Nephron progenitor cell (in vitro differentiated cells): ENCODE measurements around the gene FGD6.
A peak's percentile ranks its signal among the peaks of the same experiment; 100 is the strongest.

ENCODE experiments used
- DNase-seq: peaks from one replicate; pipeline ENCODE4 v3.0.0; 2021
- H3K27ac Mint-ChIP-seq: 2 replicates; pipeline ENCODE4 v1.8.0; 2021; ENCODE audit warnings: mild to moderate bottlenecking, moderate library complexity, mixed read lengths
- H3K27me3 Mint-ChIP-seq: 2 replicates; pipeline ENCODE4 v1.8.0; 2021; ENCODE audit warnings: mild to moderate bottlenecking, low read depth, mixed read lengths; ENCODE audit not compliant: poor library complexity
- H3K36me3 Mint-ChIP-seq: 2 replicates; pipeline ENCODE4 v1.8.0; 2021; ENCODE audit warnings: low read depth, mixed read lengths
- H3K4me1 Mint-ChIP-seq: 2 replicates; pipeline ENCODE4 v1.8.0; 2021; ENCODE audit warnings: mixed read lengths
- H3K4me3 Mint-ChIP-seq: 2 replicates; pipeline ENCODE4 v1.8.0; 2021; ENCODE audit warnings: mild to moderate bottlenecking, moderate library complexity, mixed read lengths
- H3K9me3 Mint-ChIP-seq: 2 replicates; pipeline ENCODE4 v1.8.0; 2021; ENCODE audit warnings: mild to moderate bottlenecking, moderate library complexity, mixed read lengths
- TF ChIP-seq, protein P1 (sequence below): fragments of 200-600 bp; sonication (generic); IDR thresholded peaks from 2 replicates; pipeline ENCODE4 v1.5.0; 2021; ENCODE audit warnings: antibody characterized with exemption

Gene FGD6

DNA sequence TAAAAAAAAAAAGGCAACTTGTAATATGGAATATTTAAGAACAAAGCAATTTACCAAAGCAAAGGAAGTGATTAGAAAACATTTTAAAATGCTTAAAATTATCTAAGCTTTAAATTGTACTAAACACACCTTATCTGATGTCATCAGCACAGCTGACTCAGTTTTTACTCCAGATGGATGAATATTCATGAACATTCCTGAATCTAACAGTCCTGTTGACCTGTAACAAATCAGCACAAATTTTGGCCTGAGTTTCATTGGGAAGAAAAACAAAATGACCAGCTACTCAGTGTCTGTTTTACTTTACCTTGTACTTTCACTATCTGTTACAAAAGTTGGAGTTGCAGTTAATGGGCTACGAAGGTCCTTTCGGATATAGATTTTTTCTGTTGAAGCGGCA is 159.8 kb downstream of the FGD6 start:
- no peak for DNase-seq
- Mint-ChIP-seq H3K27ac (peak overlapping the region; percentile 12), H3K4me3 (no peak overlapping the region), H3K36me3 (peaks cover 42% of the 10 kb centered on the region), H3K4me1 (no peaks in the 10 kb centered on the region), H3K27me3 (no peaks in the 10 kb centered on the region), H3K9me3 (no peaks in the 10 kb centered on the region)
- TF ChIP-seq, protein P1, sequence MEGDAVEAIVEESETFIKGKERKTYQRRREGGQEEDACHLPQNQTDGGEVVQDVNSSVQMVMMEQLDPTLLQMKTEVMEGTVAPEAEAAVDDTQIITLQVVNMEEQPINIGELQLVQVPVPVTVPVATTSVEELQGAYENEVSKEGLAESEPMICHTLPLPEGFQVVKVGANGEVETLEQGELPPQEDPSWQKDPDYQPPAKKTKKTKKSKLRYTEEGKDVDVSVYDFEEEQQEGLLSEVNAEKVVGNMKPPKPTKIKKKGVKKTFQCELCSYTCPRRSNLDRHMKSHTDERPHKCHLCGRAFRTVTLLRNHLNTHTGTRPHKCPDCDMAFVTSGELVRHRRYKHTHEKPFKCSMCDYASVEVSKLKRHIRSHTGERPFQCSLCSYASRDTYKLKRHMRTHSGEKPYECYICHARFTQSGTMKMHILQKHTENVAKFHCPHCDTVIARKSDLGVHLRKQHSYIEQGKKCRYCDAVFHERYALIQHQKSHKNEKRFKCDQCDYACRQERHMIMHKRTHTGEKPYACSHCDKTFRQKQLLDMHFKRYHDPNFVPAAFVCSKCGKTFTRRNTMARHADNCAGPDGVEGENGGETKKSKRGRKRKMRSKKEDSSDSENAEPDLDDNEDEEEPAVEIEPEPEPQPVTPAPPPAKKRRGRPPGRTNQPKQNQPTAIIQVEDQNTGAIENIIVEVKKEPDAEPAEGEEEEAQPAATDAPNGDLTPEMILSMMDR: no peak

- no peaks in the 10 kb centered on the region for H3K27me3 Mint-ChIP-seq
- no peak for DNase-seq
- TF ChIP-seq, protein P1: no peak
- no peak overlapping the region for H3K4me3 Mint-ChIP-seq
- no peaks in the 10 kb centered on the region for H3K4me1 Mint-ChIP-seq
- H3K27ac Mint-ChIP-seq: no peak overlapping the region
- H3K9me3 Mint-ChIP-seq: no peaks in the 10 kb centered on the region
- peaks cover 38% of the 10 kb centered on the region for H3K36me3 Mint-ChIP-seq
These were observed 162.2 kb downstream of the FGD6 start for GRCh38 chr12:95055057-95055456.

- no peak overlapping the region for H3K4me3 Mint-ChIP-seq
- TF ChIP-seq, protein P1: no peak
- H3K27me3 Mint-ChIP-seq: no peaks in the 10 kb centered on the region
- H3K4me1 Mint-ChIP-seq: no peaks in the 10 kb centered on the region
- no peaks in the 10 kb centered on the region for H3K9me3 Mint-ChIP-seq
- DNase-seq: no peak
- H3K36me3 Mint-ChIP-seq: peaks cover 38% of the 10 kb centered on the region
- no peak overlapping the region for H3K27ac Mint-ChIP-seq
These were observed 163.1 kb downstream of the FGD6 start for GRCh38 chr12:95054206-95054605.

GRCh38 chr12:95051241-95051640 is 166.0 kb downstream of the FGD6 start:
- no peak for DNase-seq
- no peaks in the 10 kb centered on the region for H3K4me1 Mint-ChIP-seq
- H3K4me3 Mint-ChIP-seq: no peak overlapping the region
- H3K27me3 Mint-ChIP-seq: no peaks in the 10 kb centered on the region
- no peaks in the 10 kb centered on the region for H3K9me3 Mint-ChIP-seq
- H3K27ac Mint-ChIP-seq: no peak overlapping the region
- TF ChIP-seq, protein P1: no peak
- H3K36me3 Mint-ChIP-seq: peaks cover 37% of the 10 kb centered on the region

DNA sequence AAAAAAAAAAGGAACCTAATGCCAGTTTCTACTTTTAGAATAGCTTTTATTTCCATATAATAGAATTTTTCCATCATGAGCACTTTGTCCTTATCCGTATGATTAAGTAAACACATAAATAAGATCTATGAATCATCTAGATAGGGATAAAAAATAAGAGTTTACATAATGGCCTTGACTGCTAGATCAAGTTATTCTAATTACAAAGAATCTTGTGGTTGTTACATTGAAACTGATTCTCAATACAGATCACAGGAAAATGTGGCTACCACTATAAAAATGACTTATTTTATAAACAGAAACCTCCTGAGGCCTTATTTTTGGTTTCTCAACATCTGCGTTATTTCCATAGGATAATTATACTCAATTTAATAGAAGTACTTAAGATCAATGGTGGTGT is 179.4 kb downstream of the FGD6 start:
- H3K27me3 Mint-ChIP-seq: no peaks in the 10 kb centered on the region

DNA sequence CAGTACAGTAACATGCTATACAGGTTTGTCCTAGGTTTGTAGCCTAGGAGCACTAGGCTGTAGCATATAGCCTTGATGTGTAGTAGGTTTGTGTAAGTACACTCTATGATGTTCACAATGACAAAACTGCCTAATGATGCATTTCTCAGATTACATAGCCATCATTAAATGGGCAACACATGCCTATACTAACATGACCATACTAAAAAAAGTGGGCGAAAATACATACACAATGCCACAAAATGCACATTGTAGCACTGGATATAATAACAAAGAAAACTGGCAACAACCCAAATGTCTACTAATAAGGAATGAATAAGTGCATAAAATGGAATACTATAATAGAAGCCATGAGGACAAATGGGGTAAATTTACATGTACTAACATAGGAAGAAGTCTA is 182.5 kb downstream of the FGD6 start:
- Mint-ChIP-seq H3K9me3 (no peaks in the 10 kb centered on the region), H3K4me1 (no peaks in the 10 kb centered on the region), H3K27ac (no peak overlapping the region), H3K4me3 (no peak overlapping the region), H3K36me3 (peaks cover 34% of the 10 kb centered on the region), H3K27me3 (no peaks in the 10 kb centered on the region)
- TF ChIP-seq, protein P1: no peak
- DNase-seq: no peak

More for the DNA sequence above, 179.4 kb downstream of the FGD6 start:
- no peak for DNase-seq
- Mint-ChIP-seq H3K9me3 (no peaks in the 10 kb centered on the region), H3K27ac (no peak overlapping the region), H3K4me1 (no peaks in the 10 kb centered on the region), H3K4me3 (no peak overlapping the region), H3K36me3 (peaks cover 39% of the 10 kb centered on the region)
- TF ChIP-seq, protein P1: no peak
